ENCODE results near the gene SSX4B.
"Not testable (repeated sequence)": the region's sequence is repeated elsewhere in the genome, so short reads cannot be mapped to it uniquely, and the experiment has no call there.

The SSX4B gene

GRCh38 chrX:48397825-48398224 lies 13.9 kb downstream of the SSX4B start:
- not testable (repeated sequence) for H3K4me1 Mint-ChIP-seq; ATAC-seq (replicated peaks; ENCODE audit: extremely low read depth, poor library complexity, severe bottlenecking); H3K9me3 Mint-ChIP-seq; H3K36me3 Mint-ChIP-seq (ENCODE audit: insufficient read depth); H3K27me3 Mint-ChIP-seq; H3K4me3 Mint-ChIP-seq; H3K27ac Mint-ChIP-seq (ENCODE audit: low read depth); DNase-seq (ENCODE audit: low spot score in 2 of 2)

GRCh38 chrX:48396931-48397330 lies 14.8 kb downstream of the SSX4B start:
- not testable (repeated sequence) for H3K9me3 Mint-ChIP-seq; H3K27ac Mint-ChIP-seq (ENCODE audit: low read depth); ATAC-seq (replicated peaks; ENCODE audit: extremely low read depth, poor library complexity, severe bottlenecking); DNase-seq (ENCODE audit: low spot score in 2 of 2); H3K4me1 Mint-ChIP-seq; H3K36me3 Mint-ChIP-seq (ENCODE audit: insufficient read depth); H3K4me3 Mint-ChIP-seq; H3K27me3 Mint-ChIP-seq

- not testable (repeated sequence) for H3K4me3 Mint-ChIP-seq; H3K27ac Mint-ChIP-seq (ENCODE audit: low read depth); DNase-seq (ENCODE audit: low spot score in 2 of 2); H3K27me3 Mint-ChIP-seq; ATAC-seq (replicated peaks; ENCODE audit: extremely low read depth, poor library complexity, severe bottlenecking); H3K36me3 Mint-ChIP-seq (ENCODE audit: insufficient read depth); H3K9me3 Mint-ChIP-seq; H3K4me1 Mint-ChIP-seq
These were observed 28.5 kb downstream of the SSX4B start, which contains the start of gene SSX4 for GRCh38 chrX:48383239-48383638. SSX4 (plus strand) TSS chrX:48383539; CDS start chrX:48384054, 515 bp downstream.

- H3K9me3 Mint-ChIP-seq; H3K36me3 Mint-ChIP-seq (ENCODE audit: insufficient read depth); H3K27me3 Mint-ChIP-seq; H3K27ac Mint-ChIP-seq (ENCODE audit: low read depth); H3K4me3 Mint-ChIP-seq; H3K4me1 Mint-ChIP-seq; DNase-seq (ENCODE audit: low spot score in 2 of 2); ATAC-seq (replicated peaks; ENCODE audit: extremely low read depth, poor library complexity, severe bottlenecking): not testable (repeated sequence)
These were observed 41.4 kb downstream of the SSX4B start for GRCh38 chrX:48370408-48370807.

GRCh38 chrX:48367717-48368408 lies 43.9 kb downstream of the SSX4B start:
- not testable (repeated sequence) for H3K27ac Mint-ChIP-seq (ENCODE audit: low read depth); DNase-seq (ENCODE audit: low spot score in 2 of 2); H3K4me3 Mint-ChIP-seq; H3K9me3 Mint-ChIP-seq; ATAC-seq (replicated peaks; ENCODE audit: extremely low read depth, poor library complexity, severe bottlenecking); H3K4me1 Mint-ChIP-seq; H3K36me3 Mint-ChIP-seq (ENCODE audit: insufficient read depth)
- peaks cover 22% of the 10 kb centered on the region for H3K27me3 Mint-ChIP-seq

- not testable (repeated sequence) for ATAC-seq (replicated peaks; ENCODE audit: extremely low read depth, poor library complexity, severe bottlenecking)
These were observed 52.5 kb downstream of the SSX4B start for GRCh38 chrX:48359281-48359680.

GRCh38 chrX:48357681-48358080 lies 54.1 kb downstream of the SSX4B start:
- Mint-ChIP-seq H3K4me1 (no peaks in the 10 kb centered on the region), H3K36me3 (ENCODE audit: insufficient read depth) (no peaks in the 10 kb centered on the region), H3K27ac (ENCODE audit: low read depth) (no peak overlapping the region), H3K4me3 (no peak overlapping the region), H3K9me3 (no peaks in the 10 kb centered on the region), H3K27me3 (peaks cover 10% of the 10 kb centered on the region)
- no peak for DNase-seq (ENCODE audit: low spot score in 2 of 2)
- ATAC-seq (replicated peaks; ENCODE audit: extremely low read depth, poor library complexity, severe bottlenecking) = no peak

More at GRCh38 chrX:48359281-48359680, 52.5 kb downstream of the SSX4B start:
- not testable (repeated sequence) for H3K36me3 Mint-ChIP-seq (ENCODE audit: insufficient read depth); H3K27me3 Mint-ChIP-seq; H3K4me1 Mint-ChIP-seq; DNase-seq (ENCODE audit: low spot score in 2 of 2); H3K9me3 Mint-ChIP-seq; H3K27ac Mint-ChIP-seq (ENCODE audit: low read depth); H3K4me3 Mint-ChIP-seq

GRCh38 chrX:48356315-48357094 lies 55.3 kb downstream of the SSX4B start, which contains the start of gene SSX3:
SSX3 (minus strand) TSS chrX:48356703; CDS start chrX:48355249, 1,454 bp downstream.
- H3K27ac Mint-ChIP-seq (ENCODE audit: low read depth); DNase-seq (ENCODE audit: low spot score in 2 of 2): not testable (repeated sequence)
- peaks cover 10% of the 10 kb centered on the region for H3K27me3 Mint-ChIP-seq

More at GRCh38 chrX:48356315-48357094, 55.3 kb downstream of the SSX4B start, which contains the start of gene SSX3:
- H3K4me3 Mint-ChIP-seq; H3K36me3 Mint-ChIP-seq (ENCODE audit: insufficient read depth); H3K9me3 Mint-ChIP-seq; ATAC-seq (replicated peaks; ENCODE audit: extremely low read depth, poor library complexity, severe bottlenecking); H3K4me1 Mint-ChIP-seq: not testable (repeated sequence)
